HG03159 (cell line): ENCODE data around the gene NUP42.
"Not testable (repeated sequence)": the region's sequence is repeated elsewhere in the genome, so short reads cannot be mapped to it uniquely, and the experiment has no call there.

Source experiments
- ATAC-seq: cut with Tn5 transposase; IDR thresholded peaks from one replicate; pipeline ENCODE4 v1.9.1; 2021; ENCODE audit warnings: mild to moderate bottlenecking, moderate library complexity; ENCODE audit not compliant: unreplicated experiment

The NUP42 gene, protein sequence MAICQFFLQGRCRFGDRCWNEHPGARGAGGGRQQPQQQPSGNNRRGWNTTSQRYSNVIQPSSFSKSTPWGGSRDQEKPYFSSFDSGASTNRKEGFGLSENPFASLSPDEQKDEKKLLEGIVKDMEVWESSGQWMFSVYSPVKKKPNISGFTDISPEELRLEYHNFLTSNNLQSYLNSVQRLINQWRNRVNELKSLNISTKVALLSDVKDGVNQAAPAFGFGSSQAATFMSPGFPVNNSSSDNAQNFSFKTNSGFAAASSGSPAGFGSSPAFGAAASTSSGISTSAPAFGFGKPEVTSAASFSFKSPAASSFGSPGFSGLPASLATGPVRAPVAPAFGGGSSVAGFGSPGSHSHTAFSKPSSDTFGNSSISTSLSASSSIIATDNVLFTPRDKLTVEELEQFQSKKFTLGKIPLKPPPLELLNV

DNA sequence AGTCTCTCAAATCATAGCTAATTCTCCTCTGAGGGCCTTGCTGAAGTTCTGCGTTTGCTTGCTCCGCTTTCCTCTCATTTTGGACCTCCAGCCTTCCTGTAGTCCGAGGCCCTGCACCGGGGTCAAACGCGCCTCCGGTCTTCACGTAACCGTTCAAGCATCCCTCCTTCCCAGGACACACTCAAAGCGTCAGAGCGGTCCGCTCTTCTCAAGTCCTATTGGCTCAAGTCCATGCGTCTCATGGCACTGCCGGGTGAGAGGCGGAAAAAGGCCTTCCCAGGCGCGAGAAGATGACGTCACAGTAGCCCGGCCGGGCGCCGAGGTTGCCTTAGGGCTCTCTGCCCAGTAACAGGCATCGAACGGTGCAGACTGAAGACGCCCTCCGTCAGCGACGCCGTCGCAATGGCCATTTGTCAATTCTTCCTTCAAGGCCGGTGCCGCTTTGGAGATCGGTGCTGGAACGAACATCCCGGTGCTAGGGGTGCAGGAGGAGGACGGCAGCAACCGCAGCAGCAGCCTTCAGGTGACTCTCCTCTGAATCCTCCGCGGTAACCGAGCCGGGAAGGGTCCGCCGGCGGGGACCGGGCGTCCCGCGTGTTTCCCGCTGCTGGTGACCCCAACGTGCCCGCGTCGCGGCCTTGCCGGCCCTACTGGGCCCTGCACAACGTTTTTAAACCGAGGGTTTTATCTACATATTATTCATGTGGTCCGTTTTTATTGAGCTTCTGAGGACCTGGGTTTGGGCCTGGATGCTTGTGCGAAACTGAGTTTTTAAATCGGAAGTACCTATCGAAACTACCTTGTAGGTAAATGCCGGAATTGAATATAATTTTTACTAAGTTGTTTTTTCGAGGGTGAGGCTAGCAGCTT is at the start of gene NUP42:
Gene NUP42 (plus strand): TSS at position 365 of the 870 bp plus-strand sequence. CDS start 38 bp downstream, at position 403.
- ATAC-seq = peak; percentile 91

DNA sequence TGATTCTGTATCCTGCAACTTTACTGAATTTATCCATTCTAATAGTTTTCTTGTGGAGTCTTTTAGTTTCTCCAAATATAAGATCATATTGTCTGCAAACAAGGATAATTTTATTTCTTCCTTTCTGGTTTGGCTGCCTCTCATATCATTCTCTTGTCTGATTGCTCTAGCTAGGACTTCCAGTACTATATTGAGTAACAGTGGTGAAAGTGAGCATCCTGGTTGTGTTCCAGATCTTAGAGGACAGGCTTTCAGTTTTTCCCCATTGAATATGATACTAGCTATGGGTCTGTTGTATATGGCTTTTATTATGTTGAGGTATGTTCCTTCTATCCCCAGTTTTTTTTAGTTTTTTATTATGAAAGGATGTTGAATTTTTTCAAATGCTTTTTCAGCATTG is 48.1 kb upstream of the NUP42 start:
- ATAC-seq = no peak

DNA sequence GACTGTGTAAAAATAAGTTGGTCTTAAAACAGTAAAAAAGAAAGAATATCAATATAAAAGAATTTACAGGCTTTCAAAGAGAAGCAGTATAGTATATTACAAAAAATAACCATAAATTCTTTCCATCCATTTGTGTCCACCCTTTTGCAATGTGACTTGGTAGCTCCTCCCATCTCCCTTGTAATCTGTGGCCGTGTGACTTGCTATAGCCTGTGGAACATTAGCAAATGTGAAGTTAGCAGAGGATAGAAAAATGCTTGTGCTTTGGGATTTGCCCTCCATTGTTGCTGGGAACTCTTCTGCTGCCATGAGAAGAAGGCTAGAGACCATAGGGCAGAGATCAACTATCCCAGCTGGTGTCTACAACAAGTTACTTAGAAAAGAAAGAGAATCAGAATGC is 46.1 kb upstream of the NUP42 start:
- no peak for ATAC-seq

DNA sequence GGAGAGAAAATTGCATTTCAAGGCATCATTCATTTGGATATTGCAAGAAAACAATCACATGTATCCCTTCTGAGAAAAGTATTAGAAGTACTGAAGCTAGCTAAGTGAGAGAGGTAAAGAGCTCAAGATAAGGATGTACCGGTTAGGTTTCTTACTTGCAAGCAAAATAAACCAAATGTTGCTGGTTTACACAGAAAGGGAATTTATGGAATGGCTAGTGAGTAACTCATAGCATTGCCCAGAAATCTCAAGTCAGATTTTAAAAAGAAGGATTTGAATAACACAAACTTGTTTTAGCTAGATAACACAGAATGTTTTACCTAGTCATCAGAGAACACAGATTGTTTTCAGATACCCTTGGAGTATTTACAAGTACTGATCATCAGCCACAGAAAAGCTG is 45.6 kb upstream of the NUP42 start:
- ATAC-seq = no peak

DNA sequence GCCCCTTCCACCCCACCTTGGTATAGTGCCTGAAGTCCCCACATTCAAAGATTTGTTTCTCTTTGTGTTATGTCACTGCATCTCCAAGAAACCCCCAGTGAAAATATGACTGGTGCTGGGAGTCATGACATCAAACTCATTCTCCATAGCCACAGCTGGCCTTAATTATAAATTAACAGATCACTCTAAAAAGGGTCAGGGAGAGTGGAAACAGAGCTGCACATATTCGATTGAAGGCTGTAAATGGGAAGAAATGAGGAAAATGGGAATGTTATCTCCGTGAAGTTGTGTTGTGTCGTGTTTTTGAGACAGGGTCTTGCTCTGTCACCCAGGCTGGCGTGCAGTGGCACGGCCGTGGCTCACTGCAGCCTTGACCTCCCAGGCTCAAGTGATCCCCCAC is 24.2 kb upstream of the NUP42 start:
- ATAC-seq = no peak

DNA sequence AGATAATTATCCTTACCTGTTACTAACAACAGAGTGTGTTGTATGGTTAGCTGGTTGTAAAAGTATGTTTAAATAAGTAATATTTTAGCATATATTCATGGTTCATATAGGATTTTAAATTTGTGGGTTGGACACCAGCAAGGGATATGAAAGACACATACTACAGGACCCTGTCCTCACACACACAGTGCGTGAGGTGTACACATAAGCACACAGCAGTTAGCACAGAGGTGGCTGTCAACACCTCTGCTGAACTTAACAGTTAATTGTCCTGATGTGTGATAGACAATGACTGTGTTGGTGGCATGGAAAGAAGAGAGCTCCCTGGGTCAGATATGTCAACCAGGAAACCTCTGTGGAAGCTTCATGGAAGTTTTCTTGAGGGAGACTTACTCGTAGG is 23.3 kb upstream of the NUP42 start:
- ATAC-seq = no peak

DNA sequence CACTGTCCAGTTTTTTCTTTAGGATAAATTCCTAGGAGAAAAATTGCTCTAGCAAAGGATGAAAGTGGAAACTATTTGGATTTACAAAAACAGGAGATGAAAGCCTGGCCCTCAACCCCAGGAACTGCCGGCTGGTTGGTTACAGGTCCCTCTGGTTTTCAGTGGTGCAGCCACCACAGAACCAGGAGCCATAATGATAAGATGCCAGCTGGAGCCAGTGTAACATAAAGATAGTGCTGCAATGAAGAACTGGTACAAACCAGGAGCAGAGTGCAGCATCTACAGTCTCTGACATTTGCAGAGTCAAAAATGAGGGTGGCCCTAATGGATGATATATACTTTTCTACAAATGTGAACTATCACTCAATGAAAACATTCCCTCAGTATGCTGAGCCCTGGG is 20.4 kb upstream of the NUP42 start:
- no peak for ATAC-seq

DNA sequence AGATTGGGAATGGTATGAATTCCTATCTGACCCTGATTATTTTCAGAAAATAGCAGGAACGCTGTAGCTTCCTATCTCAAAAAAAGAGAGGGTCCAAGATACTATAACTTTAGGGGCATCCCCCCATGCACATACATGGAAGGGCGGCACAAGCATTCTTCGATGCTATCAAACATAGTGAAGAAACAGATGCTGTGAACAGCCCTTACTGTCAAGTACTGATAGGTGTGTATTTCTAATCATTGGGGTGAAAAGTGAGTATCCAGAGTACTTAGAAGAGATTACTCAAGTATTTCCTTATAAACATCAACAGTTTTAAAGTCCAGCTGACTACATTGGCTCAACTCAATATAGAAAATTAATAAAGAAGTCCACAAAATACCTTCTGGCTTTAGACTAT is 17.0 kb upstream of the NUP42 start:
- no peak for ATAC-seq

DNA sequence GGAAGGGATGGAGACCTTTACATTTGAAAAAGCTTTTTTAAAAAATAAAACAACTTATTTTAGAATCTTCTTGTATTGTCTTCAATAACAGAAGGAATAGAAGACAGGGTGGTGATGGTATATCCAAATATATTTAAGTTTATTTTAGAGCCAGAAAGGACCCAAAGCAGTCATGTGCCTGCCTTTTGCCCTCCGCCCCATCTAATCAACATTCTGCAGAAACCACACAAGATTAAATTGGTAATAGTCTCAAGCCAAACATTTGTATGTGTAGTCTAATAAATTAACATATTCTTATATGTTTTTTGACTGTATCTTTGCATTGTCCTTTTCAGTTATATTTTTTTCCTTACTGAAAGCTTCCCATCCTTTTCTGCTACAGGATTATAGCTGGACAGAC is 16.5 kb upstream of the NUP42 start:
- ATAC-seq = no peak

DNA sequence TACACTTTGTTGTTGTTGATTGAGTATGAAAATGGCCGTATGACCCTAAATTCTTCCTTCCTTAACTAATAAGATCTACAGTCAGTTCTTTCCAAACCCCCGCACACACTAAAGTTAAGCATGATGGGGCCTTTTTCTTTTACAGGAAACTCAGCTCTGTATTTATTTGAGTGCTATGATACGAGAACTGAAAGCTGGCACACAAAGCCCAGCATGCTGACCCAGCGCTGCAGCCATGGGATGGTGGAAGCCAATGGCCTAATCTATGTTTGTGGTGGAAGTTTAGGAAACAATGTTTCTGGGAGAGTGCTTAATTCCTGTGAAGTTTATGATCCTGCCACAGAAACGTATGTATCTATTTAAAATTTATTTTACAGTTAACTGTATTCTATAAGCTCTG is 14.2 kb upstream of the NUP42 start:
- ATAC-seq = no peak

DNA sequence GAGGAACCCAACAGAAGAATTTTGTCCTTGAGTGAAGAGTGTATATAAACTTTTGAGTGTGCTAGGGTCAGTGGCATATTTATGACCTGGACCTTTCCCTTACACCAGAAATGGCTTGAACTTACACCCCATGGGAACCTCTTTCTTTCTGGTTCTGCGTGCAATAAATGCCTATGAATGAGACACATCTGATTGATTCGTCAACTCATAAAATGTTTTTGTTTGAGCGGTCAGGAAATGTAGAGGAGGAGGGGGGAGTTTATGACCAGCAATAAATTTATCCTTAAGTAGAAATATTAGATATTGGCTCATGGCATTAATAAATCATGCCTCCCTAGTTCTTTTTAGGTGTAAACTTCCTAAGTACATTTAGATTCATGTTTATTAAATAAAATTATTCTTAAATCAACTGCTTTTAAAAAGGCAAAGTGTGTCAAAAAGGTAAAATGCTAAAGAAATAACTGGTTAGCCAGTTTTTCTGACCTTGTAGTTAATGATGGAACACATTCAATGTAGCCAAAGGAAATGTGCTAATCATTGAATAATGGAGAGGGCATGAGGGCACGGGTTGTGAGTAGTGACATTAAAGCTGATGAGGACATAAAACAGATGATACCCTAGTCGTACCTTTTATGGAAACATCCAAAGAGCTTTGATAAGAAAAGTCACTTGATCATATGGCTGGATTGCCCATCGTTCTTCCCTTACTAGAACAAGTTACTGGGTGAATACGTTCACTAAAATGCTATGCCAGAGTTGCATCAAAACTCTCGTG is 13.6 kb upstream of the NUP42 start:
- no peak for ATAC-seq

DNA sequence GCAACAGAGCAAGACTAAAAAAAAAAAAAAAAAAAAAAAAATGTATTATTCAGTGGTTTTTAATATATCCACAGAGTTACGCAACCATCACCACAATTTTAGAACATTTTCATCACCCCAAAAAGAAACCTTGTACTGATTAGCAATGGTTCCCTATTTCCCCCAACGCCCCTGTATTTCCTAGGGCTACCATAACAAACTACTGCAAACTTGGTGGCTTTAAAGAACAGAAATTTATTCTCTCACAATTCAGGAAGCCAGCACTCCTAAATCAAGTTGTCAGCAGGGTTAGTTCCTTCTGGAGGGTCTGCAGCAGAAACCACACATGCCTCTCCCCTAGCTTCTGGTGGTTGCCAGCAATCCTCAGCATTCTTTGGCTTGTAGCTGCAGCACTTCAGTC is 5.9 kb upstream of the NUP42 start:
- no peak for ATAC-seq

DNA sequence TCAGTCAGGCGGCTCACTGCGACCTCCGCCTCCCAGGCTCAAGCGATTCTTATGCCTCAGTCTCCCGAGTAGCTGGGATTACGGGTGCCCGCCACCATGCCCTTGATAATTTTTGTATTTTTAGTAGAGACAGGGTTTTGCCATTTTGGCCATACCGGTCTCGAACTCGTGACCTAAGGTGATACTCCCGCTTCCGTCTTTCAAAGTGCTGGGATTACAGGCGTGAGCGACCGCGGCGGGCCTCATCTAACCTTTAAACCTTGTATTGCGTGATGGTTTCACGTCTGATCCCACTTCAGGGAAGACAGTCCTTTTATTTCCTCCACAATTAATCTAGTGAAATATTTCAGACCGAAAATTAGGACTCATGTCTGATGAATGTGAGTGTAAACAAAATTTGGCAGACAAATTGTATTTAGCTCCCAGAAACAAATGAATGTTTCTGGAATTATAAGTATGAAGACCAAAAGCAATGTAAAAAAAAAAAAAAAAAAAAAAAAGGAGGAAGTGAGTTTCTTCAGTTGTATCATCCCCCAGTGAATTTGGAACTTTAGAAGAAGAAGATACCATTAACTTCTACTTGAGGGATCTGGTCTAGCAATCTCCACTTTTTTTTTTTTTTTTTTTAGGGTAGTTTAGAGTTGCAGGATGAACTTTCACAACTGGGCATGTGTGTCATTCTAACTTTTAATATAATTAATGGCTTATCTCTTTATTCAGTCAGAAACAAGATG is 1.6 kb downstream of the NUP42 start:
- no peak for ATAC-seq

DNA sequence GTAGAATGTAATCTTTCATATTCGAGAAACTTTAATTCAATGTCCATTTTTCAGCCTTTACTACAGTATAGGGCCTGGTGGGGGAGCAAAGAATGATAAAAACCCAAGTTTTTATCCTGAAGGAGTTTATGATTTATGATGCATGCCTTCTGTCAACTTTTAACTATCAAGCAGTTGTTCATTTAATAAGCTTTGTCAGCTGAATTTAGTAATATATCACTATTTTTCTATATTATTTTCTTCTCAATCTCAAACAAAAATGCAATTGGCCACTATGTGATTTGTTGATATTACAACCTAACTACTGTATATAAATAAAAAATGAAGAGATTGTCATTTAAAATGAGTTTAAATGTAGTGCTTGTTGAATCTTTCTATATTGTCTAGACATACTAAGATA is 2.4 kb downstream of the NUP42 start:
- no peak for ATAC-seq

DNA sequence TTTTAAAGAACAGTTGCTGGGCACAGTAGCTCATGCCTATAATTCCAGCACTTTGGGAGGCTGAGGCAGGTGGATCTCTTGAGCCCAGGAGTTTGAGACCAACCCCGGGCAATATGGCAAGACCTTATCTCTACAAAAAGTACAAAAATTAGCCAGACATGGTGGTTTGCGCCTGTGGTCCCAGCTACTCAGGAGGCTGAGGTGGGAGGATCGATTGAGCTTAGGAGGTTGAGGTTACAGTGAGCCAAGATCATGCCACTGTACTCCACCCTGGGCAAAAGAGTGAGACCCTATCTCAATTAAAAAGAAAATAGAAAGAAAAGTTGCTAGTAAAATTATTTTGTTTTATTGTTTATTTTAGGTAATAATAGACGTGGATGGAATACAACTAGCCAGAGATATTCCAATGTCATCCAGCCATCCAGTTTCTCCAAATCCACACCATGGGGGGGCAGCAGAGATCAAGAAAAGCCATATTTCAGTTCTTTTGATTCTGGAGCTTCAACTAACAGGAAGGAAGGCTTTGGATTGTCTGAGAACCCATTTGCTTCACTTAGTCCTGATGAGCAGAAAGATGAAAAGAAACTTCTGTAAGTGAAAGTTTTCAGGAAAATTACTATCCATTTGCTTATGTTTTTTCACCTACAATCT is 3.0 kb downstream of the NUP42 start:
- ATAC-seq = no peak

DNA sequence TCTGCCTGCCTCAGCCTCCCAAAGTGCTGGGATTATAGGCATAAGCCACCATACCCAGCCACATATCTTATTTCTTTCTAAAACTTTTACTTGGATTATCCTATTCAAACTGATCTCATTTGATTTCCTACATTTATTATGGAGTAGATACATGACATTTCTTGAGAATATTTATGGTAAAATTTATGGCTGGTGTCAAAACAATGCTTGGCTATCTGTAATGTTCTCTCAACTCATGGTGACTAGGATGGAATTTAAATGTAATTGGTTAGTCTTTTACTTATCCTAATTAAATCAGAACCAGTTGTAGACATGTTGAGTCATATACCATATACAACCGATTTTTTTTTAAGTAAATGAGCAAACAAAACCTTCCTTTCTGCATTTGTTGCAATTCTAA is 4.1 kb downstream of the NUP42 start:
- ATAC-seq = no peak

DNA sequence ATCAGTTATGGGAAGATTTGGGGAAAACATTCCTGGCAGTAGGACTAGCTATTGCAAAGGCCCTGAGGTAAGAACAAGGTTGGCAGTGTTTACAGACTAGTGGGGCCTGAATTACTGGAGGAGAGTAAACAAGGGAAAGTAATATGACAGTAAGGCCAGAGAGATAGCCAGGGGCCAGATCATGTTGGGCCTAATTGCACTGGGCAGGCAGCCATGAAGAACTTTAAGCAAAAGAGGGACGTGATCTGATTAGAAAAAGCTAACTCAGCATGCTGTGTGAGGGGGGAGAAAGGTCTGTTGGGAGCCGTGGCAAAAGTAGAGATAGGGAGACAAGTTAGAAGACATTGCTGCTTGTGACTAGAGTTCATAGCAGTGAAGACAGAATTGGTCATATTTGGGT is 9.2 kb downstream of the NUP42 start:
- no peak for ATAC-seq

DNA sequence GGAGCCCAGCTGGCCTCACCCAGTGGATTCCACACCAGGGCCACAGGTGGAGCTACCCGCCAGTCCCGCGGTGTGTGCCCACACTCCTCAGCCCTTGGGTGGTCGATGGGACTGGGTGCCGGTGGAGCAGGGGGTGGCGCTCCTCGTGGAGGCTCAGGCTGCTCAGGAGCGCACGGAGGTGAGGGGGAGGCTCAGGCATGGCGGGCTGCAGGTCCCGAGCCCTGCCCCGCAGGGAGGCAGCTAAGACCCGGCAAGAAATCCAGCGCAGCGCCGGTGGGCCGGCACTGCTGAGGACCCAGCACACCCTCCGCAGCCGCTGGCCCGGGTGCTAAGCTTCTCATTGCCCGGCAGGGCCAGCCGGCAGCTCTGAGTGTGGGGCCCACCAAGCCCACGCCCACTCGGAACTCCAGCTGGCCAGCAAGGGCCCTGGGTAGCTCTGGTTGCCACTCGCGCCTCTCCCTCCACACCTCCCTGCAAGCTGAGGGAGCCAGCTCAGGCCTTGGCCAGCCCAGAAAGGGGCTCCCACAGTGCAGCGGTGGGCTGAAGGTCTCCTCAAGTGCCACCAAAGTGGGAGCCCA is 11.9 kb downstream of the NUP42 start:
- not testable (repeated sequence) for ATAC-seq

DNA sequence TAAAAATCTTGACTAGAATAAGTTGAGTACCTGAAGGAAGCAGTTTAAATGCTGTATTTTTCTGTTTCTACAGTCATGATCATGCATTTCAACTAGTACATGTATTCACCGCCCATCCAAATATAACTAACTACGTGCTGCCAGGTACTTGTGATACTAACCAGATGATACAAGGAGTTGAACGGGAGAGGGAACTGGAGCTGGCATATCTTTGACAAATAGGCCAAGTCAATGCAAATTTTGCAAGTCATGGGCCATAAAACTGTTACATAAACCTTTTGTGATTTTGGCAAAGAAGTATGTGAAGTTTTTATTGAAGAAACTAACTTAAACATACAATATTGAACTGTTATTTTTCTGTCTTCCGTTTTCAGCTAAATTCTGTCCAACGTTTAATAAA is 14.5 kb downstream of the NUP42 start:
- ATAC-seq = no peak

DNA sequence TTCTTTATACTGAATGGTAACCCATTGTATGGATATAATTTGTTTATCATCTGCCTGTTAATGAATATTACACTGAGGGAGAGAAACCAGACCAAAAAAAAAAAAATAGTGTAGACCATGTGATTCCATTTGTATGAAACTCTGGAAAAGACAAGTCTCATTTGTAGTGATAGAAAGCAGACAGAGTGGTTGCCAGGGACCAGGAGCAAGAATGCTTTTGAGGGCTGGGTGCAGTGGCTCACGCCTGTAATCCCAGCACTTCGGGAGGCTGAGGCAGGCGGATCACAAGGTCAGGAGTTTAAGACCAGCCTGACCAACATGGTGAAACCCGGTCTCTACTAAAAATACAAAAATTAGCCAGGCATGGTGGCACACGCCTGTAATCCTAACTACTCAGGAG is 15.9 kb downstream of the NUP42 start:
- ATAC-seq = not testable (repeated sequence)
